ENCODE data around the gene CACNA1B.

DNA sequence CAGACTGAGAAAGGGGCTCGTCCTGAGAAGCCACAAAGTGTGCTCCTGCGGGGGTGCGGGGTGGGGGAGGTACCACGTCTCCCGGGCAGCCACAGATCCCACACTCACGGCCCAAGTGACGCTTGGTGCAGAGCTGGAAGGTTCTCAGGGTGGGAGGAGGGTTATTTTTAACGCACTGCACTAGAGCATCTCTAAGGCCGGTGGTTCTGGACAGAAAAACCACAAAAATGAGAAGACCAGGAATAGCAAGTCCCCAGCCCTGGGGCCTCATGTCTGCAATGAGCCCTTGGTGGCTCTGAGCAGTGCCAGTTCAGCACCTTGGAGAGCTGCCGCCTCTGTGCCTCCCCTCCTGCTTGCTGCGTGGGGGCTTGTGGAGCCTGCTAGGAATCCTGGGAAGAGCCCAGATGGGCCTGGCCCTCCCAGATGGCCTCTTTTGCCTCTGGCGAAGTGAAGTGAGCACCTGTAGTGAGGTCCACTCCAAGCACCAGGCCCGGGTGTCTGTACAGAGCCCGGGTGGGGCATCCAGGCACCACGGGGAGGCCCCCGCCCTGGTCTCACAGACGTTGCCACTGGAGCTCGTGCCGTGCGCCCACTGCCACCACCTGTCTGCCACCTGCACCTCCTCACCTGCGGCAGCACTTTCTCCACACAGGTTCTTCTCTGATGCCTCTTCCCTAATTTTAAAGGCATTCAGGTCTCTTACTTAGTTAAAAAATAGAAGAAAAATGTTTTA, 48.9 kb upstream of the CACNA1B start:
- TF ChIP-seq, protein P1, sequence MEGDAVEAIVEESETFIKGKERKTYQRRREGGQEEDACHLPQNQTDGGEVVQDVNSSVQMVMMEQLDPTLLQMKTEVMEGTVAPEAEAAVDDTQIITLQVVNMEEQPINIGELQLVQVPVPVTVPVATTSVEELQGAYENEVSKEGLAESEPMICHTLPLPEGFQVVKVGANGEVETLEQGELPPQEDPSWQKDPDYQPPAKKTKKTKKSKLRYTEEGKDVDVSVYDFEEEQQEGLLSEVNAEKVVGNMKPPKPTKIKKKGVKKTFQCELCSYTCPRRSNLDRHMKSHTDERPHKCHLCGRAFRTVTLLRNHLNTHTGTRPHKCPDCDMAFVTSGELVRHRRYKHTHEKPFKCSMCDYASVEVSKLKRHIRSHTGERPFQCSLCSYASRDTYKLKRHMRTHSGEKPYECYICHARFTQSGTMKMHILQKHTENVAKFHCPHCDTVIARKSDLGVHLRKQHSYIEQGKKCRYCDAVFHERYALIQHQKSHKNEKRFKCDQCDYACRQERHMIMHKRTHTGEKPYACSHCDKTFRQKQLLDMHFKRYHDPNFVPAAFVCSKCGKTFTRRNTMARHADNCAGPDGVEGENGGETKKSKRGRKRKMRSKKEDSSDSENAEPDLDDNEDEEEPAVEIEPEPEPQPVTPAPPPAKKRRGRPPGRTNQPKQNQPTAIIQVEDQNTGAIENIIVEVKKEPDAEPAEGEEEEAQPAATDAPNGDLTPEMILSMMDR (IDR thresholded peaks at IDR 0.05) = no peak
- TF ChIP-seq POLR2AphosphoS5 (IDR thresholded peaks at IDR 0.05) (no peak), POLR2A (IDR thresholded peaks at IDR 0.05) (no peak)

Data from upper lobe of left lung (tissue), 4 donors.